ENCODE measurements around the gene CCM2L.
"Not testable (repeated sequence)": the region's sequence is repeated elsewhere in the genome, so short reads cannot be mapped to it uniquely, and the experiment has no call there.

CCM2L gene

GRCh38 chr20:32031007-32031958 lies 21.0 kb downstream of the CCM2L start:
- peak; percentile 77 for DNase-seq

- no peak for DNase-seq
These were observed 23.1 kb downstream of the CCM2L start for GRCh38 chr20:32033316-32033715.

GRCh38 chr20:32033721-32034120 lies 23.5 kb downstream of the CCM2L start:
- DNase-seq = not testable (repeated sequence)

- DNase-seq = no peak
These were observed 24.6 kb downstream of the CCM2L start for GRCh38 chr20:32034581-32035425.

- no peak for DNase-seq
These were observed 25.2 kb downstream of the CCM2L start for GRCh38 chr20:32035426-32035779.

GRCh38 chr20:32036252-32036651 lies 26.0 kb downstream of the CCM2L start:
- no peak for DNase-seq

GRCh38 chr20:32036716-32037485 lies 26.7 kb downstream of the CCM2L start:
- DNase-seq = no peak

- no peak for DNase-seq
These were observed 27.7 kb downstream of the CCM2L start for GRCh38 chr20:32037929-32038328.

- no peak for DNase-seq
These were observed 30.1 kb downstream of the CCM2L start for GRCh38 chr20:32040142-32040953.

- DNase-seq = no peak
These were observed 35.8 kb downstream of the CCM2L start for GRCh38 chr20:32045999-32046398.

- DNase-seq = no peak
These were observed 40.1 kb downstream of the CCM2L start for GRCh38 chr20:32050324-32050841.

- no peak for DNase-seq
These were observed 40.8 kb downstream of the CCM2L start for GRCh38 chr20:32050851-32051556.

GRCh38 chr20:32051720-32052089 lies 41.5 kb downstream of the CCM2L start:
- DNase-seq = no peak

- DNase-seq = no peak
These were observed 42.0 kb downstream of the CCM2L start, which contains the start of gene HCK for GRCh38 chr20:32052090-32052777. Gene HCK (plus strand): TSS chr20:32052242.

- DNase-seq = no peak
These were observed 42.6 kb downstream of the CCM2L start for GRCh38 chr20:32052778-32053362.

- DNase-seq = no peak
These were observed 43.4 kb downstream of the CCM2L start for GRCh38 chr20:32053648-32054047.

GRCh38 chr20:32056708-32057483 lies 46.7 kb downstream of the CCM2L start:
- DNase-seq = no peak

GRCh38 chr20:32057656-32058184 lies 47.5 kb downstream of the CCM2L start:
- no peak for DNase-seq

GRCh38 chr20:32059189-32059588 lies 49.0 kb downstream of the CCM2L start:
- no peak for DNase-seq
